Endothelial cell of umbilical vein (primary cell): ENCODE data around the gene LSR. TPM values are rescaled to one million over a fixed set of nuclear protein-coding genes. Genes with fewer than 3 reads are reported as not detected.

Experiments
- BruUV-seq: library from RNA; stranded (reverse); fragments of 400-500 nt; replicated peaks from 2 replicates; lab custom pipeline; 2021; lab: Mats Ljungman, UMichigan
- CTCF ChIA-PET: fragments of 300-600, 350-600 bp; sonication (Branson Sonifier 250); formaldehyde crosslinking; loops from one replicate; lab custom pipeline; 2021; ENCODE audit warnings: antibody characterized with exemption, inconsistent platforms; lab: Charles Lee
- POLR2A ChIA-PET: fragments of 300-600, 350-600 bp; sonication (Branson Sonifier 250); formaldehyde crosslinking; loops from one replicate; lab custom pipeline; 2021; ENCODE audit warnings: antibody characterized with exemption, inconsistent platforms; lab: Charles Lee
- DNase-seq: peaks from one replicate; pipeline ENCODE4 v3.0.0-alpha.2; 2011; ENCODE audit warnings: low read depth, low spot score
- FAIRE-seq: peaks from 2 replicates; lab custom pipeline; 2011; peaks lifted over from hg19 to GRCh38; lab: Jason Lieb, UNC
- H2AFZ ChIP-seq: 2 replicates; pipeline ENCODE4 v1.6.0; 2012; ENCODE audit warnings: low read depth, low read length, control low read depth, inconsistent platforms
- H3K27ac ChIP-seq: 2 replicates; pipeline ENCODE4 v1.5.1; 2011; ENCODE audit warnings: low read depth, mild to moderate bottlenecking, control low read depth, low read length, moderate library complexity; ENCODE audit not compliant: insufficient read depth
- H3K27me3 ChIP-seq, 2 experiments: 2 replicates each; pipeline versions ENCODE4 v1.6.0 to v1.6.1; 2011; ENCODE audit warnings: low read length in 2 of 2, mixed read lengths in 1 of 2; ENCODE audit not compliant: control insufficient read depth in 2 of 2, insufficient read depth in 2 of 2
- H3K36me3 ChIP-seq, 2 experiments: 2 replicates in 1 of 2; 3 replicates in 1 of 2; pipeline ENCODE4 v1.5.1; 2011; ENCODE audit warnings: low read length in 2 of 2, mild to moderate bottlenecking in 1 of 2, moderate library complexity in 1 of 2; ENCODE audit not compliant: control insufficient read depth in 2 of 2, insufficient read depth in 2 of 2; ENCODE audit errors: extremely low read depth in 1 of 2
- H3K4me1 ChIP-seq: 3 replicates; pipeline ENCODE4 v1.5.1; 2011; ENCODE audit warnings: mild to moderate bottlenecking, low read length; ENCODE audit not compliant: control insufficient read depth, insufficient read depth; ENCODE audit errors: extremely low read depth
- H3K4me2 ChIP-seq: 2 replicates; pipeline ENCODE4 v1.6.1; 2011; ENCODE audit warnings: low read length, control low read depth, mixed read lengths; ENCODE audit not compliant: insufficient read depth
- H3K4me3 ChIP-seq, 3 experiments: fragments of 200-600 bp in 1 of 3; sonication (generic), shearing (Covaris generic) in 1 of 3; replicated peaks in 1 of 3; 2 replicates each; pipeline ENCODE4 v1.5.1; 2011 to 2016; ENCODE audit warnings: control low read depth in 3 of 3, low read length in 3 of 3, mild to moderate bottlenecking in 2 of 3, inconsistent platforms in 1 of 3, low read depth in 1 of 3, moderate library complexity in 1 of 3; ENCODE audit not compliant: insufficient read depth in 1 of 3
- H3K79me2 ChIP-seq: 2 replicates; pipeline ENCODE4 v1.6.0; 2012; ENCODE audit warnings: low read length, inconsistent platforms; ENCODE audit not compliant: control insufficient read depth, insufficient read depth
- H3K9ac ChIP-seq: replicated peaks from 2 replicates; pipeline ENCODE3; 2011; ENCODE audit warnings: low read length, control low read depth; ENCODE audit not compliant: insufficient read depth; ENCODE audit errors: extremely low read depth
- H3K9me1 ChIP-seq: replicated peaks from 3 replicates; pipeline ENCODE4 v1.6.0; 2011; ENCODE audit warnings: mild to moderate bottlenecking, low read length; ENCODE audit not compliant: control insufficient read depth, insufficient read depth; ENCODE audit errors: extremely low read depth
- H3K9me3 ChIP-seq: replicated peaks from 2 replicates; pipeline ENCODE4 v1.5.1; 2012; ENCODE audit warnings: low read length, inconsistent platforms; ENCODE audit not compliant: control insufficient read depth, insufficient read depth
- H4K20me1 ChIP-seq: replicated peaks from 2 replicates; pipeline ENCODE3; 2011; ENCODE audit warnings: mild to moderate bottlenecking, low read length; ENCODE audit not compliant: control insufficient read depth, insufficient read depth; ENCODE audit errors: extremely low read depth
- EZH2 ChIP-seq: IDR thresholded peaks from 2 replicates; pipeline ENCODE4 v1.6.1; 2012; ENCODE audit warnings: borderline replicate concordance, low read depth, mild to moderate bottlenecking, moderate library complexity, low read length, inconsistent platforms; ENCODE audit not compliant: severe bottlenecking
- FOS ChIP-seq: IDR thresholded peaks from 2 replicates; pipeline ENCODE4 v1.6.1; 2011; ENCODE audit warnings: mild to moderate bottlenecking, low read length, moderate library complexity, borderline replicate concordance; ENCODE audit not compliant: insufficient read depth
- GATA2 ChIP-seq: IDR thresholded peaks from 2 replicates; pipeline ENCODE4 v1.7.0; 2011; ENCODE audit warnings: low read depth, mild to moderate bottlenecking, moderate library complexity, mixed read lengths, low read length; ENCODE audit not compliant: insufficient read length, insufficient read depth
- JUN ChIP-seq: IDR thresholded peaks from 2 replicates; pipeline ENCODE4 v1.6.1; 2011; ENCODE audit warnings: borderline replicate concordance, low read depth; ENCODE audit not compliant: insufficient read length, insufficient read depth
- MAX ChIP-seq: IDR thresholded peaks from 2 replicates; pipeline ENCODE4 v1.6.1; 2011; ENCODE audit not compliant: insufficient read depth, insufficient read length
- MYC ChIP-seq: IDR thresholded peaks from one replicate; pipeline ENCODE4 v1.6.1; 2011; ENCODE audit warnings: mild to moderate bottlenecking, low read depth, low read length
- POLR2A ChIP-seq: IDR thresholded peaks from 2 replicates; pipeline ENCODE4 v1.6.1; 2012; ENCODE audit warnings: low read depth, mild to moderate bottlenecking, control low read depth, low read length
- POLR2AphosphoS5 ChIP-seq: IDR thresholded peaks from 2 replicates; pipeline ENCODE4 v1.6.1; 2012; ENCODE audit warnings: low read depth, mild to moderate bottlenecking, control low read depth, low read length, moderate library complexity; ENCODE audit not compliant: insufficient read depth
- dilution Hi-C: fragments of 300-500 bp; cut with MboI; formaldehyde crosslinking; loops from one replicate; pipeline ENCODE4 v1.15.0; 2019; ENCODE audit warnings: low sequenced_read_pairs; ENCODE audit not compliant: extremely low pct_ligation_motif_present
- intact Hi-C: fragments of 100-400 bp; cut with micrococcal nuclease; formaldehyde crosslinking; loops from one replicate; pipeline ENCODE4 v1.10.0; 2022
- polyA plus RNA-seq, 4 experiments: library from polyadenylated mRNA; depleted of rRNA in 3 of 4; stranded (reverse) in 3 of 4; unstranded in 1 of 4; fragments of >200 nt; gene quantifications; 2 replicates each; pipeline versions ENCODE4 v1.2.1 to v1.2.3, GENCODE V29; 2011 to 2012; ENCODE audit warnings: missing spikeins in 1 of 4
- total RNA-seq: library from RNA; stranded (reverse); gene quantifications from 2 replicates; pipeline ENCODE4 v1.2.3, GENCODE V29; 2021
- TF ChIP-seq, protein P1 (sequence below), 2 donors: IDR thresholded peaks; 1 replicate in 1 of 2; 2 replicates in 1 of 2; pipeline ENCODE4 v1.5.1; 2011; ENCODE audit warnings: low read length in 2 of 2, mild to moderate bottlenecking in 2 of 2, moderate library complexity in 2 of 2, control low read depth in 1 of 2, inconsistent platforms in 1 of 2, low read depth in 1 of 2; ENCODE audit not compliant: insufficient read depth in 1 of 2; ENCODE audit errors: extremely low read depth in 1 of 2

LSR gene
- total and polyA plus RNA-seq, 2 donors (not counting 3 experiments of a cell fraction or from before 2014, with no cell fraction given) = 0.76 to 1.0 TPM

DNA sequence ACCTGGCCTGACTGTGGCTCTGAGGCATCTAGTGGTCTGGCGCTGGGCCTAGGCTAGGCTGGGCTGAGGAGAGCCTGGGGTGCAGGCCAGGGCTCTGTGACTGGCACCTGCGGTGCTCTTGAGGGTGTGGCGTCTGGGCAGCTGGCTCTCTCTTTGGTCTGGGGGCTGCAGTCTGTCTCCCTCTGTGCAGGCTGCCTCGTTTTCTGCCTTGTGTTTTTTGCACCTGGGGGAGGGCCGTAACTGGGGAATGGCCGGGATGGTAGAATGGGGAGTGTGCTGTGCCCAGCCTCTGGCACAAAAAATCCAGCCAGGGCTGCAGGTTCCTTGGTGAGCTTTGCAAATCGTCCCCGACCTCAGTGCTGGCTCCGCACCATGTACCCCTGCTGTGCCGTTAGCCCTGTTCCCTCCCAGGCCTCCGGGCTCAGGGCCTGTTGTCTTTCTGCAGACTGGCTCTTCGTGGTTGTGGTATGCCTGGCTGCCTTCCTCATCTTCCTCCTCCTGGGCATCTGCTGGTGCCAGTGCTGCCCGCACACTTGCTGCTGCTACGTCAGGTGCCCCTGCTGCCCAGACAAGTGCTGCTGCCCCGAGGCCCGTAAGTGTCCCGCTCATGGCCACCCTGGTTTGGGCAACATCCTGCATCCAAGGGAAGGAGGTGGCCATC, 13.4 kb downstream of the LSR start:
- Histone ChIP-seq H3K9me3 (no peaks in the 10 kb centered on the region), H3K27me3 (no peaks in the 10 kb centered on the region), H3K27ac (no peak overlapping the region), H3K9ac (no peak overlapping the region), H3K4me2 (no peak overlapping the region), H3K36me3 (no peaks in the 10 kb centered on the region), H3K4me1 (peaks cover 4% of the 10 kb centered on the region), H2AFZ (no peak overlapping the region), H4K20me1 (no peaks in the 10 kb centered on the region), H3K4me3 (no peak overlapping the region), H3K79me2 (peaks cover under 1% of the 10 kb centered on the region), H3K9me1 (no peaks in the 10 kb centered on the region)
- intact Hi-C loops = loop anchor here (10.0 kb wide), 1 partner anchor 227 kb away; the partner anchor contains the start of gene SCN1B
- FAIRE-seq = no peak
- ChIA-PET POLR2A (interaction anchor here (1.1 kb wide), 1 partner anchor 121 kb away, joined by 4 read pairs; no protein-coding TSS in a partner anchor), CTCF (no interaction called here)
- BruUV-seq = no TSS peak
- DNase-seq = no peak
- TF ChIP-seq POLR2AphosphoS5 (no peak), FOS (no peak), MAX (no peak), GATA2 (no peak), POLR2A (no peak), EZH2 (no peak), JUN (no peak), MYC (no peak)
- TF ChIP-seq, protein P1, sequence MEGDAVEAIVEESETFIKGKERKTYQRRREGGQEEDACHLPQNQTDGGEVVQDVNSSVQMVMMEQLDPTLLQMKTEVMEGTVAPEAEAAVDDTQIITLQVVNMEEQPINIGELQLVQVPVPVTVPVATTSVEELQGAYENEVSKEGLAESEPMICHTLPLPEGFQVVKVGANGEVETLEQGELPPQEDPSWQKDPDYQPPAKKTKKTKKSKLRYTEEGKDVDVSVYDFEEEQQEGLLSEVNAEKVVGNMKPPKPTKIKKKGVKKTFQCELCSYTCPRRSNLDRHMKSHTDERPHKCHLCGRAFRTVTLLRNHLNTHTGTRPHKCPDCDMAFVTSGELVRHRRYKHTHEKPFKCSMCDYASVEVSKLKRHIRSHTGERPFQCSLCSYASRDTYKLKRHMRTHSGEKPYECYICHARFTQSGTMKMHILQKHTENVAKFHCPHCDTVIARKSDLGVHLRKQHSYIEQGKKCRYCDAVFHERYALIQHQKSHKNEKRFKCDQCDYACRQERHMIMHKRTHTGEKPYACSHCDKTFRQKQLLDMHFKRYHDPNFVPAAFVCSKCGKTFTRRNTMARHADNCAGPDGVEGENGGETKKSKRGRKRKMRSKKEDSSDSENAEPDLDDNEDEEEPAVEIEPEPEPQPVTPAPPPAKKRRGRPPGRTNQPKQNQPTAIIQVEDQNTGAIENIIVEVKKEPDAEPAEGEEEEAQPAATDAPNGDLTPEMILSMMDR (IDR thresholded peaks at IDR 0.05; ENCODE audit: extremely low read depth in 1 of 2, insufficient read depth in 1 of 2, low read depth in 1 of 2, low read length in 2 of 2) = no peak
- dilution Hi-C loops = no loop called here
